Smooth muscle cell (in vitro differentiated cells): ENCODE measurements around the gene OR7C1. TPM values are rescaled to one million over a fixed set of nuclear protein-coding genes. Genes with fewer than 3 reads are reported as not detected.
"Not testable (repeated sequence)": the region's sequence is repeated elsewhere in the genome, so short reads cannot be mapped to it uniquely, and the experiment has no call there.

Experiments used
- DNase-seq: peaks from one replicate; lab custom pipeline; 2025; ENCODE audit not compliant: unreplicated experiment; lab: John Stamatoyannopoulos, UW
- H2AFZ ChIP-seq: fragments of 200-600 bp; sonication (generic); 2 replicates; pipeline ENCODE4 v1.6.0; 2016; ENCODE audit warnings: antibody characterized with exemption, low read depth, mild to moderate bottlenecking
- H3F3A ChIP-seq: fragments of 200-600 bp; sonication (generic); 2 replicates; pipeline ENCODE4 v1.6.0; 2017; ENCODE audit warnings: antibody characterized with exemption, low read depth
- H3K27ac ChIP-seq: fragments of 200-600 bp; sonication (generic); 2 replicates; pipeline ENCODE4 v1.5.1; 2016; ENCODE audit warnings: low read depth, mild to moderate bottlenecking
- H3K27me3 ChIP-seq: fragments of 200-600 bp; sonication (generic); 2 replicates; pipeline ENCODE4 v1.6.1; 2016; ENCODE audit warnings: low read depth, mild to moderate bottlenecking
- H3K36me3 ChIP-seq: fragments of 200-600 bp; sonication (generic); 2 replicates; pipeline ENCODE4 v1.5.1; 2016; ENCODE audit warnings: low read depth
- H3K4me1 ChIP-seq: fragments of 200-600 bp; sonication (generic); 2 replicates; pipeline ENCODE4 v1.5.1; 2016; ENCODE audit warnings: low read depth
- H3K4me2 ChIP-seq: fragments of 200-600 bp; sonication (generic); 2 replicates; pipeline ENCODE4 v1.6.0; 2016; ENCODE audit warnings: mild to moderate bottlenecking
- H3K4me3 ChIP-seq: fragments of 200-600 bp; sonication (generic); 2 replicates; pipeline ENCODE4 v1.5.1; 2016; ENCODE audit warnings: mild to moderate bottlenecking
- H3K79me2 ChIP-seq: fragments of 200-600 bp; sonication (generic); 2 replicates; pipeline ENCODE4 v1.6.0; 2016; ENCODE audit warnings: low read depth, mild to moderate bottlenecking
- H3K9ac ChIP-seq: fragments of 200-600 bp; sonication (generic); 2 replicates; pipeline ENCODE4 v1.6.0; 2016; ENCODE audit warnings: low read depth
- H3K9me3 ChIP-seq: fragments of 200-600 bp; sonication (generic); replicated peaks from 2 replicates; pipeline ENCODE4 v1.5.1; 2016; ENCODE audit warnings: low read depth
- H4K20me1 ChIP-seq: fragments of 200-600 bp; sonication (generic); 2 replicates; pipeline ENCODE4 v1.6.0; 2016; ENCODE audit warnings: low read depth
- CTCF ChIP-seq: fragments of 200-600 bp; sonication (generic); IDR thresholded peaks from 2 replicates; pipeline ENCODE4 v1.5.1; 2017; ENCODE audit warnings: borderline replicate concordance, mild to moderate bottlenecking, antibody characterized with exemption; ENCODE audit not compliant: insufficient read depth, poor library complexity, severe bottlenecking
- WGBS: methylation state at CpG from one replicate; pipeline ENCODE4 v1.1.7; 2016; ENCODE audit warnings: low lambda C conversion rate; 5-methylcytosine and 5-hydroxymethylcytosine counted together
- polyA plus RNA-seq: library from polyadenylated mRNA; unstranded; fragments of >200 nt; fragmentation: Nextera tagmentation; extraction: Ambion mirVana; gene quantifications from 2 replicates; pipeline ENCODE4 v1.2.1, GENCODE V29; 2016
- total RNA-seq: library from RNA; depleted of rRNA; stranded (reverse); fragments of >200 nt; gene quantifications from 2 replicates; pipeline ENCODE4 v1.2.3, GENCODE V29; 2014

OR7C1 gene
- total and polyA plus RNA-seq, 2 experiments from 2014 or later = not detected

- Histone ChIP-seq H3K4me3 (no peak overlapping the region), H3K9me3 (no peaks in the 10 kb centered on the region), H3K4me1 (no peaks in the 10 kb centered on the region), H3K36me3 (no peaks in the 10 kb centered on the region), H3K27ac (no peak overlapping the region), H2AFZ (peak overlapping the region; percentile 66), H4K20me1 (no peaks in the 10 kb centered on the region), H3K9ac (no peak overlapping the region), H3K4me2 (peak overlapping the region; percentile 72), H3K27me3 (no peaks in the 10 kb centered on the region), H3F3A (no peaks in the 10 kb centered on the region), H3K79me2 (no peaks in the 10 kb centered on the region)
- peak; percentile 57 for TF ChIP-seq CTCF
- DNase-seq = no peak
- WGBS = 20% methylated on average over 18 of the region's 18 CpGs
Observed at GRCh38 chr19:14786421-14786851, 48.5 kb downstream of the OR7C1 start.

- DNase-seq = not testable (repeated sequence)
Observed at GRCh38 chr19:14785102-14785793, 49.7 kb downstream of the OR7C1 start.

GRCh38 chr19:14784730-14785101 is 50.3 kb downstream of the OR7C1 start:
- H3F3A ChIP-seq, H3K27me3 ChIP-seq, H3K4me1 ChIP-seq, H3K9me3 ChIP-seq, H3K79me2 ChIP-seq, H4K20me1 ChIP-seq, DNase-seq, H3K36me3 ChIP-seq, H3K4me3 ChIP-seq, H2AFZ ChIP-seq, H3K4me2 ChIP-seq: not testable (repeated sequence)
- Histone ChIP-seq H3K9ac (peak overlapping the region; percentile 47), H3K27ac (peak overlapping the region; percentile 81)
- WGBS = 46% methylated on average over 9 of the region's 10 CpGs

More at GRCh38 chr19:14785102-14785793, 49.7 kb downstream of the OR7C1 start:
- H3K36me3 ChIP-seq, H3F3A ChIP-seq, H3K79me2 ChIP-seq, H4K20me1 ChIP-seq, H3K9me3 ChIP-seq, H3K27me3 ChIP-seq, H2AFZ ChIP-seq, H3K4me1 ChIP-seq, H3K4me2 ChIP-seq, H3K4me3 ChIP-seq: not testable (repeated sequence)
- 37% methylated on average over 9 of the region's 11 CpGs for WGBS
- Histone ChIP-seq H3K27ac (peak overlapping the region; percentile 81), H3K9ac (peak overlapping the region; percentile 47)

GRCh38 chr19:14783410-14783998 is 51.5 kb downstream of the OR7C1 start:
- H3K27me3 ChIP-seq, H3K9me3 ChIP-seq, H3K4me2 ChIP-seq, H3K36me3 ChIP-seq, H3K9ac ChIP-seq, H2AFZ ChIP-seq, H4K20me1 ChIP-seq, H3K27ac ChIP-seq, H3K4me3 ChIP-seq, H3F3A ChIP-seq, H3K4me1 ChIP-seq, DNase-seq, H3K79me2 ChIP-seq: not testable (repeated sequence)
- WGBS = 78% methylated on average over 7 of the region's 8 CpGs

GRCh38 chr19:14782626-14783409 is 52.2 kb downstream of the OR7C1 start:
- no peaks in the 10 kb centered on the region for H3K27me3 ChIP-seq
- H3K79me2 ChIP-seq = no peaks in the 10 kb centered on the region
- no peaks in the 10 kb centered on the region for H3K36me3 ChIP-seq
- H4K20me1 ChIP-seq = no peaks in the 10 kb centered on the region
- no peaks in the 10 kb centered on the region for H3K9me3 ChIP-seq
- H3K9ac ChIP-seq = no peak overlapping the region
- WGBS = 92% methylated on average over 16 of the region's 16 CpGs
- no peak overlapping the region for H3K4me3 ChIP-seq
- no peak for DNase-seq
- no peak overlapping the region for H3K27ac ChIP-seq
- TF ChIP-seq CTCF = no peak
- no peaks in the 10 kb centered on the region for H3K4me1 ChIP-seq
- H3K4me2 ChIP-seq = no peak overlapping the region
- no peak overlapping the region for H2AFZ ChIP-seq
- H3F3A ChIP-seq = no peaks in the 10 kb centered on the region

- H3K27ac ChIP-seq, H3K9ac ChIP-seq, H3K4me3 ChIP-seq, H3F3A ChIP-seq, H3K4me2 ChIP-seq, H3K4me1 ChIP-seq, H3K27me3 ChIP-seq, H3K9me3 ChIP-seq, H2AFZ ChIP-seq, H4K20me1 ChIP-seq, H3K36me3 ChIP-seq, H3K79me2 ChIP-seq, DNase-seq: not testable (repeated sequence)
- 94% methylated on average over 17 of the region's 17 CpGs for WGBS
Observed at GRCh38 chr19:14781713-14782536, 53.1 kb downstream of the OR7C1 start.
